ENCODE data around the gene DENND1A.
"Not testable (repeated sequence)": the region's sequence is repeated elsewhere in the genome, so short reads cannot be mapped to it uniquely, and the experiment has no call there.

The DENND1A gene

DNA sequence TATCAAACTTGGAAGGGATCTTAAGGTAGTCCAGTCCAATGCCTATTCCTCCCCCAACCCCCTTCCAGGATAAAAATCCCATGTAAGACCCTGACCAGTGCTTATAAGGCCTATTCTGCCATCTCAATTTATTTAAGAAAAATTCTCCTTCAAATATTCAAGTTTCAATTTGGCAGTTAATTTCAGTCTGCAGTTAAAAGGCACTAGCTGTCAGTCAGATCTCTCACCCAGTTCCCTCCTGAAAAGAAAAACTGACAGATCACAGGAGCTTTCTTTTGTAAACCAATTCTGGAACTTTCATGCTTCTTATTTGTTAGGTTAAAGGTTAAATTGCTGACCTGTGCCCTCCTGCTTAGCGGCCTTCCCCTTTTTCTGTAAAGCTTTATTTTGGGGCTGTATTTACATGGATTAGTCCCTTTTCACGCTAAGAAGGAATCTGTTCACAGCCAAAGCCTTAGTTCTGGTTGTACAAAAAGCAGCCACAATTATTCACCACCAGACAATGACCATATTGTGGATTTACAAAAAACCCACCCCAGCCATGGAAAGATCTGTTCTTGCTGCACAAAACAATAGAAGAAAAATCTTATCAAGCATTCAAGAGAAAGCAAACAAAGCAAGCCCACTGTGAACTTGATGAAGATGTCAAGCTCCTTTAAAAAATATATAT is 68.7 kb downstream of the DENND1A start:
- DNase-seq, result no peak

- no peak for DNase-seq
Measured at GRCh38 chr9:123860603-123861002, 69.3 kb downstream of the DENND1A start.

DNA sequence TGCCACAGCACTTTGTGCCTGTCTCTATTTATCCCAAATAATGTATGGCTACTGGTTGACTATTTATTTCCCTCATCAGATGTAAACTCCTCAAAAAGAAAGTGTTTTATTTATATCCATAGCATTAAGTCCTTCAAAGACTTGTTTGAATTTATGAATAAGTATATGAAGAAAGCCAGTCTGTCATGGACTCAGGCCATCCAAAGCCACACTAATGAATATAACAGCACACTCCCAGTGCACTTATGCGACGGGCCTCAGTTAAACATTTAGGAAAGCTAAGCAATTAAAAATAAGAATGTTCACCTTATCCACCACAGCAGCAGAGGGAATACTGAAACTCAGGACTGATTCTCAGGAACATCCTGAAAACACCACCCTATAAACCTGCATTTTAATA is 77.5 kb downstream of the DENND1A start:
- no peak for DNase-seq

DNA sequence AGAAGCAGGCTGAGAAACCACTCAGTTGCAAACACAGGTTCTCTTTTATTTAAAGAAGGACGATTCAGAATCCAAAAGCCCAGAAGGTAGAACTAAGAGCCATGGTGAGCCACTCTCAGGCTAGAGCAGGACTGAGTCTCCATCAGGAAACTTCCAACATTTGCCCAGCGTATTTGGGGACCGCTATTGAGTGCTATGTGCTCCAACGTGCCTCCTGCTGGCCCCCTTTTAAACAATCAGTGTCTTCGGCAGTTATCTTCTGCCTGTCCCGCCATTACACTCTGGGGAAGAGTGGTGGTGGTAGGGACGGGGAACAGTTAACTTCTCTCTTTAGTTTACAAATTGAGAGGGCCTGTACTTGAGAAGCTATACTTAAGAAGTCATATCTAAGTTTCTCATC is 78.1 kb downstream of the DENND1A start:
- no peak for DNase-seq

- DNase-seq, result no peak
Measured at GRCh38 chr9:123848447-123849085, 81.4 kb downstream of the DENND1A start.

GRCh38 chr9:123846966-123847365 is 83.0 kb downstream of the DENND1A start:
- DNase-seq, result no peak

- no peak for DNase-seq
Measured at GRCh38 chr9:123843703-123844102, 86.2 kb downstream of the DENND1A start.

GRCh38 chr9:123835821-123836220 is 94.1 kb downstream of the DENND1A start:
- DNase-seq, result no peak

GRCh38 chr9:123834889-123835562 is 94.9 kb downstream of the DENND1A start:
- peak; percentile 65 for DNase-seq

DNA sequence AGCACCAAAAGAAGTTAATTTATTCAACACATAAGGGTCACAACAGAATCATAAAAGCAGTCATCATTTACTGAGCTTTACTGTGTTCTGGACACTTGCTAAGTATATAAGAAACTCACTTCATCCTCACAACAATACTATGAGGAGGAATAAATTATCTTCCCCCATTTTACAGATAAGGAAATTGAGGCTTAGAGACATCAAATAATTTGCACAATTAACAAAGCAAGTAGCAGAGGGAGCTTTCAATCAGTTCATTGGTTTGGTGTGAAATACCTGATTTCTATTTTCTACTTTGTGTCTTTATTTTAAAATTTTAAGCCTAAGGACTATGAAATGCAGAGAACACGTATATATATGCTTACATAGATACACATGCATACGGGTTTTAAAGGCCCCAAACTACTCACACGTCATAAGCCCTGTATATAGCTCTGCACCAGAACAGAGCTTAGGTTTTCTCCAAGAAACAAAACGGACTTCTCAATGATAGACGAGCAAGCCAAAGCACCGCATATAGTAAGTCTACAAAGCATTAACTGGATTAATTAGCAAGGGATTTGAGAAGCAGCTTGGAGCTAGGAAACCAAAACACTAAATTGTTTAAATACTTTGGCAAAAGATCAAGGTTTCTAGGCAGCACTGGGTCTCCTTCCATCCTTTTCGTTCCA is 95.6 kb downstream of the DENND1A start:
- DNase-seq, result peak; percentile 8

- DNase-seq, result no peak
Measured at GRCh38 chr9:123832858-123833650, 96.9 kb downstream of the DENND1A start.

DNA sequence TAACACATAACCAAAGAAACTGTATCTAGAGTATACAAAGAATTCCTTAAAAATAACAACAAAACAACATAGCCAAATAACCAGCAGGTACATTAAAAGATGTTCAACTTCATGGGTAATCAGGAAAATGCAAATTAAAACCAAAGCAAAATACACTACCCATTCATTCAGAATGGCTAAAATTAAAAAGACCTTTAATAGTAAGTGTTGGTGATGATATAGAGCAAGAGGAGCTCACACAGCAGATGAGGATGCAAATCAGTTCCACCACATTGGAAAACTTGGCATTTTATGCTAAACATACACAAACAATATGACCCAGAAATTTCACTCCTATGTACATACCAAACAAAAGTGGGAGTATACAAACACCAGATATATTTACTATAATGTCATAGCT is 97.8 kb downstream of the DENND1A start:
- no peak for DNase-seq

GRCh38 chr9:123828449-123828848 is 101.5 kb downstream of the DENND1A start:
- DNase-seq, result peak; percentile 6

DNA sequence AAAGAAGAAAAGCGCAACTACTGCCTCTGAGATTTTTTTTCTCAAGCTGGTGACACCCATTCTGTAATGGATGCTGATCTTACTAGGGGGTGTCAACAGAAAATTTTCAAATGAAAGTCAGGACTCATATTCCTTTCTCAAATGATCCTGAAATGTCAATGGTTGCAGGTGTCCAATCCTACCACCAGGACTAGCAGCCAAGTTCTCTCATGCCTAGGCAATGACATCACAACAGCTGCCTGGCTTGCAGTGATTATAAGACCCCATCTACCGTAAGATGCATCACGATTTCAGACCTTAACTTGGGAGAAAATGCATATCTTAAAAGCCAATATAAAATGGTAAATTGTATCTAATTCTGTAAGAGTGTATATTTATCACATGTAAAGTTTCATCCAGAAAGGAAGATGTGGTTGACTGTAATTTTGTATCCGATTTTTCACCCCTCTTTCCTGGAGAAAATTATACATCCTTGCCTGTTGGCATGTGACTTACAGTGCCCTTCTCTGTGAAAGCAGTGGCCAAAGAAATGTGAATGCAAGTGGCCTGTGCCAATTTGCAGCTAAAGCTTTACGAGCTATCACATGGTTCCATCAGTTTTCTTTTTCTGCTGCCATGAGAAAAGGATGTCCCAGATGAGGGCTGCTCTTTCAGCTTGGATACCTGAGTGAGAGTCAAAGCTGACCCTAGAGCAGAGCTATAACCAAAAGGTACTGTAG is 104.4 kb downstream of the DENND1A start:
- peak; percentile 16 for DNase-seq

DNA sequence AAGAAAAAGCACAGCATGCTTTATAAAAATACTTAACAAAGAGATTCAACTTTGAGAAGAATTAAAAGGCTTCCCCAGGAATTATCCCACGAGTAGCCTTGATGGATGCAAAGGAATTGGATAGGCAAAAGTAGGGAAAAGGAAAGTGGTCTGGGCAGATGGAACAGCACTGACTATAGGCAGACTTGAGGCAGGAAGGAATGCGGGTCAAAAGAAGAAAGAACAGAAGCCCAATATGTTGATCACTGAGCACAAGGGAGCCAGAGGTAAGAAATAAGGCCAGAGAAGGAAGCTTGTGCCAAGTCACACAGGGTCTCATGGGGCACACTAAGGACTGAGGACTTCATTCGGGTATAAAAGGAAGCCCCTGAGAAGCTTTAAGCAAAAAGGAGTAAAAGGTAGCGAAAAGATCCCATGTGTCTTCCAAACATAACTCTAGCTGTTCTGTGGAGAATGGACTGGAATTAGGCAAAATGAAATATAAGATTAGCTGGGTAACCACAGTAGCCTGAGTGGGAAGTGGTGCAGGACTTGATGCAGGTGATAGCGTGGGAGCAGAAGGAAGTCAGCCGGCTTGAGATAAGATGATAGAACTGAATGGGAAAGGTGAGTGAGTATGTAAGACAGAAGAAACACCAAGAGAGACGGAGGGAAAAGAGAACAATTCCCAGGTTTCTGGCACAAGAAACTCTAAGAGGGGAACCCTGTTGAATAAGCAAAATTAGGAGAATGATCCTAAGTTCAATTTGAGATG is 106.6 kb downstream of the DENND1A start:
- DNase-seq, result no peak

DNA sequence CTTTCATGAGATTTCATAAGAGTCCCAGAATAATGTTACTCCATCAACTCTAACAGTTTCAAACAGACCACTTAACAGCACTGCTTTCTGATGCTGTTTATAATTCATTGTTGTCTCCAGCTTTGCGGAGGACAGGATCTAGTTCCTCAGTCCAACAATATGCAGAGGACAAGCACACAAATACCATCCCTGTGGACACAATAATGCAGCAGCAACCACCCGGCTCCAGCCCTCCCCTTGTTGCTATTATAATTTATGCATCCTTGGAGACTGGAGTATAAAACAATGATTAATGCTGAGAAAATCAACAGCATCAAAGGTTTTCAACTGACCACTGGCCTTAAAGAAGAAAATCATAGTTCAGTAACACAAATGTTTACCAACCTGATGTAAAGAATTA is 108.3 kb downstream of the DENND1A start:
- no peak for DNase-seq

DNA sequence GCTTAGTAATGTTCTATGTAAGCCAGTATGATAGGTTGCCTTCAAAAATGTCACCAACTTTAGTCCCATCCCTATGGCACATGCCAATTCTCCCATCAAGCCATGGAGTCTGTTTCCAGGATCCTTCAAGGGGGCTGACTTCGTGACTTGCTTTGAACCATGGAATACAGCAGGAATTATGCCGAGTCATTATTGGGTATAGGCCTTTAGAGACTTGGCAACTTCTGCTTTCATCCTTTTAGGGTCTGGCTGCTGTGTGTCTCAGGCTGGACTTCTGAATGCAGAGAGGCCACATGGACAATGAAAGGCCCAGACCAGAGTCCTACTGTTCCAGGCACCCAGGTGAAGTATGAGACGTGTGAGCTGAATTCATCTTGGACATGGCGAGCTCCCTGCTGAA is 109.8 kb downstream of the DENND1A start:
- no peak for DNase-seq

DNA sequence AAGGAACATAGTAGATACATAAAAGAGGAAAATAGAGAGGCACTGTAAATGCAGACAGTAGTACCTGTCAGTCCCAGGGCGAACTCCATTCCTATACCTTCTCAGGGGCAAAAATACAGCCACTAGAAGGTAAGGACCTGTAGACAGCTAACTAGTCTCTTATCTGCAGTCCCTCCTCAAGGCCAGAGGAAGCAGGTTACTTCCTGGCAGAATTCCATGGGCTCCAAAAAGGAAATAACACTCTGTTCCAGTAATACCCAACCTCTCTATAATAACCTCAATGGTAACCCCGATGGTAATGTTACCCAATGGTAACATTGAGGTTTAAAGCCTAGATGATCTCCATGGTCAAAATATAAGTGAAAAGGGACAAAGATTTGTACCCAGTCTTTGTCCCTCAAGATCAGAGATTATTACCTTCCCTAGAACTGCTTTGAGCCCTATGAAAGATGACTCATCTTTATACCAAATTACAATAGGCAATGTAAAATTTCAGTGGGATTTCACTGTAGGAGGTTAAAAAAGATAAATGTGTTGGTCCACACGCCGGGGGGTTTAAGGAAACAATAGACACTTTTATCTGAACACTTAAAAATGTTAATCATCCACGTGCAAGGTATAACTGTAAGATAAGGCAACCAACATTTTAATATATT is 113.0 kb downstream of the DENND1A start:
- DNase-seq, result no peak

GRCh38 chr9:123815856-123816255 is 114.1 kb downstream of the DENND1A start:
- not testable (repeated sequence) for DNase-seq

GRCh38 chr9:123814496-123814895 is 115.4 kb downstream of the DENND1A start:
- DNase-seq, result no peak

DNA sequence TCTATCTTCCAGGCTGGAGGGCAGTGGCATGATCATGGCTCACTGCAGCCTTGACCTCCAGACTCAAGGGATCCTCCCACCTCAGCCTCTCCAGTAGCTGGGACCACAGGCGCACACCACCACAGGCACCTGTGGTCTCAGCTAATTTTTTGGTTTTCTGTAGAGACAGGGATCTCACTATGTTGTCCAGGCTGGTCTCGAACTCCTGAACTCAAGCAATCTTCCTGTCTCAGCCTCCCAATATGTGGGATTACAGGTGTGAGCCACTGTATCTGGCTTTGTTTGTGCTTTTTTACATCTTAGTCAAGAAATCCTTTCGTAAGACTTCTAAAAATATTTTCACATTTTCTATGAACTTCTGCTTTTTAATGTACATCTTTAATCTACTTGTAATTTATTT is 116.9 kb downstream of the DENND1A start:
- DNase-seq, result no peak

Measured in HCEC 1CT (cell line).